PFSK-1 (cell line): ENCODE results near the gene ZGPAT.

Experiments
- FOXP2 ChIP-seq: optimal IDR thresholded peaks from 2 replicates; pipeline ENCODE3; 2011; ENCODE audit warnings: borderline replicate concordance, control low read depth, inconsistent platforms; ENCODE audit not compliant: insufficient read depth; ENCODE audit errors: extremely low read length, extremely low read depth
- POLR2AphosphoS5 ChIP-seq: IDR thresholded peaks from 2 replicates; pipeline ENCODE4 v1.6.1; 2012; ENCODE audit warnings: low read depth, mild to moderate bottlenecking, control low read depth, low read length, moderate library complexity
- SIN3A ChIP-seq: IDR thresholded peaks from 2 replicates; pipeline ENCODE4 v1.6.1; 2012; ENCODE audit warnings: mild to moderate bottlenecking, low read length, moderate library complexity, borderline replicate concordance; ENCODE audit not compliant: insufficient read depth
- TAF1 ChIP-seq: IDR thresholded peaks from 2 replicates; pipeline ENCODE4 v1.6.1; 2012; ENCODE audit warnings: low read length, control low read depth, borderline replicate concordance; ENCODE audit not compliant: insufficient read depth
- TF ChIP-seq, protein P1 (sequence below), 2 experiments: IDR thresholded peaks; 2 replicates each; pipeline versions ENCODE4 v1.6.1 to v1.8.0; 2011 to 2012; ENCODE audit warnings: low read depth in 2 of 2, low read length in 2 of 2, control low read depth in 1 of 2, inconsistent platforms in 1 of 2, mild to moderate bottlenecking in 1 of 2, moderate library complexity in 1 of 2; ENCODE audit not compliant: insufficient read depth in 1 of 2

The ZGPAT gene

DNA sequence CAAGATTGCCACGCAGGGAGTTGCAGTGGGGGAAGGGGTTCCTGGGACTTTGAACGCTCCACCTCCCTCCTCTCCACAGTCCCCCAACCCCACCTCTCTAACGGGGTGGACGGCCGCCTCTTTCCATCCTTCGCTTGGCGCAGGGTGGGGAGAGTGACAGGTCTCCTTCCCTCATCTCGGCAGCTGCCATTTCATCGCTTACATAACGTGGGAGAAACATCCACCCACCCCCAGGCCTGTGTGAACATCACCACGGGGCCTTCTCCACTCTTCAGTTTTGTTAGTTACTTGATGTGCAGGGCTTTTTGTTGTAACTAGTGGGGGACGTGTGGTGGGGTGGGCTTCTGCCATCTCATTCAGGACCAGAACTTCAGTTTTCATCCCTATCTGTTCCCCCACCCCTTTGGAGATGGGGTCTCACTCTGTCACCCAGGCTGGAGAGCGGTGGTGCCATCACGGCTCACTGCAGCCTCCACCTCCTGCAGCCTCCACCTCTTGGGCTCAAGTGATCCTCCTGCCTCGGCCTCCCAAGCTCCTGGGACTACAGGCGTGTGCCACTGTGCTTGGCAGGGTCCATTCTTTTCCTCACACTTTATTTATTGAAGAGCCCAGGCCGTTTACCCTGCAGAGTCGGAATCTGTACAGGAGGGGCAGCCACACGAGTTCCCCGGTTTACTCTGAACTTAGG lies 32.0 kb upstream of the ZGPAT start:
- TF ChIP-seq, protein P1, sequence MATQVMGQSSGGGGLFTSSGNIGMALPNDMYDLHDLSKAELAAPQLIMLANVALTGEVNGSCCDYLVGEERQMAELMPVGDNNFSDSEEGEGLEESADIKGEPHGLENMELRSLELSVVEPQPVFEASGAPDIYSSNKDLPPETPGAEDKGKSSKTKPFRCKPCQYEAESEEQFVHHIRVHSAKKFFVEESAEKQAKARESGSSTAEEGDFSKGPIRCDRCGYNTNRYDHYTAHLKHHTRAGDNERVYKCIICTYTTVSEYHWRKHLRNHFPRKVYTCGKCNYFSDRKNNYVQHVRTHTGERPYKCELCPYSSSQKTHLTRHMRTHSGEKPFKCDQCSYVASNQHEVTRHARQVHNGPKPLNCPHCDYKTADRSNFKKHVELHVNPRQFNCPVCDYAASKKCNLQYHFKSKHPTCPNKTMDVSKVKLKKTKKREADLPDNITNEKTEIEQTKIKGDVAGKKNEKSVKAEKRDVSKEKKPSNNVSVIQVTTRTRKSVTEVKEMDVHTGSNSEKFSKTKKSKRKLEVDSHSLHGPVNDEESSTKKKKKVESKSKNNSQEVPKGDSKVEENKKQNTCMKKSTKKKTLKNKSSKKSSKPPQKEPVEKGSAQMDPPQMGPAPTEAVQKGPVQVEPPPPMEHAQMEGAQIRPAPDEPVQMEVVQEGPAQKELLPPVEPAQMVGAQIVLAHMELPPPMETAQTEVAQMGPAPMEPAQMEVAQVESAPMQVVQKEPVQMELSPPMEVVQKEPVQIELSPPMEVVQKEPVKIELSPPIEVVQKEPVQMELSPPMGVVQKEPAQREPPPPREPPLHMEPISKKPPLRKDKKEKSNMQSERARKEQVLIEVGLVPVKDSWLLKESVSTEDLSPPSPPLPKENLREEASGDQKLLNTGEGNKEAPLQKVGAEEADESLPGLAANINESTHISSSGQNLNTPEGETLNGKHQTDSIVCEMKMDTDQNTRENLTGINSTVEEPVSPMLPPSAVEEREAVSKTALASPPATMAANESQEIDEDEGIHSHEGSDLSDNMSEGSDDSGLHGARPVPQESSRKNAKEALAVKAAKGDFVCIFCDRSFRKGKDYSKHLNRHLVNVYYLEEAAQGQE (IDR thresholded peaks at IDR 0.05; ENCODE audit: insufficient read depth in 1 of 2, low read depth in 2 of 2, low read length in 2 of 2), result no peak
- TF ChIP-seq FOXP2 (no peak), POLR2AphosphoS5 (no peak), SIN3A (no peak), TAF1 (no peak)

GRCh38 chr20:63678071-63678470 lies 29.8 kb upstream of the ZGPAT start:
- no peak for TF ChIP-seq POLR2AphosphoS5

DNA sequence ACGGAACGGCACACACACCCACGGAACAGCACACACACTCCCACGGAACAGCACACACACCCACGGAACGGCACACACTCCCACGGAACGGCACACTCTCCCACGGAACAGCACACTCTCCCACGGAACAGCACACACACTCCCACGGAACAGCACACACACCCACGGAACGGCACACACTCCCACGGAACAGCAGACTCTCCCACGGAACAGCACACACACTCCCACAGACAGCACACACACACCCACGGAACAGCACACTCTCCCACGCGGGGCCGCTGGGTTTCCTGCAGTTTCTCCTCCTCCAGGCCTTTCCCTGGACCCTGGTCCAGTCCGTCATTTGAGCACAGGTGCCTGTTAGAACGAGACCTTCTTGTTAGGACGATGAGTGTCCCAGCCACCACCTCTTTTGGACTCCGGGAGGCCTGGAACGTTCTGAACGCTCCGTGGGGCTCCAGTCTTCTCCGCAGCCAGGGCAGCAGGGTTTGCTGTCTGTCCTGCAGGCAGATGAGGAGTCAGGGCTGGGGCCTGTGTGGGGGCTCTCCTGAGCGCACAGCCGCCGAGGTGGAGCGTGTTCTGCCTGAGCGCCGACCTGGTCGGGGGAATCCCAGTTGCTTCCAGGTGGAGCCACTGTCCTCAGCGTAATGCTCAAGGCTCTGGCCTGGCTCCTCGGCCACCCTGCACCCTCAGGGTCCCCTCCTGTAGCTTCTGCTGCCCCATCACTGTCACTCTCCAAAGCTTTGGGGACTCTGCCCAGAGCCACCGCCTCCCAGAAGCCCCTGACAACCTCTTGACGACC lies 29.0 kb upstream of the ZGPAT start:
- TF ChIP-seq, protein P1 (IDR thresholded peaks at IDR 0.05; ENCODE audit: insufficient read depth in 1 of 2, low read depth in 2 of 2, low read length in 2 of 2), result no peak
- no peak for TF ChIP-seq FOXP2
- no peak for TF ChIP-seq SIN3A
- no peak for TF ChIP-seq POLR2AphosphoS5
- TF ChIP-seq TAF1, result no peak

DNA sequence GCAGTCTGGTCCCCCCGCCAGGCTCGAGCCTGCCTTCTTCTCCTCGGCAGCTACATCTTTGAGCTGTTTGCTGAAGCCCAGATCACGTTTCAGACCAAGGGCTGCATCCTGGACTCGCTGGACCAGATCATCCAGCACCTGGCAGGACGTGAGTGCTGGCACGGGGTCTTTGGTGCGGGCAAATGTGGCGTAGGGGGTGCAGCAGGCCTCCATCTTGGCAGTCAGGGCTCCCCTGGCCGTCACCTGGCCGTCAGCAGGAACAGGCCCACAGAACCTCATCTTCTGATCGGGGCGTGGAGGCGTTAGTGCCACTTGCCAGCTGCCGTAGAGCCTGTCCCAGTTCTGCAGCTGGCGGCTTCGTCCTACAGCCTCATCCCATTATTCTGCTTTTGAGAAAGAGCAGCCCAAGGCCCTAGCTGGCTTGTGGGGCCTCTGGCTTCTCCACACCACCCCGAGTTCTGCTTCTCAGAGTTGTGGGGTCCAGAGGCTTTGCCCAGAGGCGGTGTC lies 28.0 kb upstream of the ZGPAT start:
- TF ChIP-seq TAF1 (no peak), POLR2AphosphoS5 (no peak), FOXP2 (no peak), SIN3A (no peak)
- TF ChIP-seq, protein P1 (IDR thresholded peaks at IDR 0.05; ENCODE audit: insufficient read depth in 1 of 2, low read depth in 2 of 2, low read length in 2 of 2), result no peak

DNA sequence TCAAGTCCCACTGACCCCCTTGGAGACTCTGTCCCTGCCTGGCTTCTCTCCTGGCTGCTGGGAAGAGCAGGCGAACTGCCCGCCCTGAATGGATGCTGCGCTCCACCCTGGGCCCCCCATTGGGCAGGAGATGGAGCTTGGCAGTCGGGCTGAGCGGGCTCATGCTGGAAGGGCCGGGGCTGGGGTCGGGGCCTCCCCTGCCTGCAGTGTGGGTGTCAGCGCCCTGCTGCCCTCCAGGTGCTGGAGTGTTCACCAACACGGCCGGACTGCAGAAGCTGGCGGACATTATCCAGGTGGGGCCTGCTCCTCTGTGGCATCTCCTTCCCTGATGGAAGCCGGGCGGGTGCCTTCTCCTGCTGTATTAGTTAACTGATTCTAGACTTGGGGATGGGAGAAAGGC lies 27.4 kb upstream of the ZGPAT start:
- no peak for TF ChIP-seq POLR2AphosphoS5
- TF ChIP-seq, protein P1 (IDR thresholded peaks at IDR 0.05; ENCODE audit: insufficient read depth in 1 of 2, low read depth in 2 of 2, low read length in 2 of 2), result no peak
- TF ChIP-seq SIN3A, result no peak
- no peak for TF ChIP-seq TAF1
- TF ChIP-seq FOXP2, result no peak
